HG03196 (cell line): ENCODE results near the gene LRRC39.
"Not testable (repeated sequence)": the region's sequence is repeated elsewhere in the genome, so short reads cannot be mapped to it uniquely, and the experiment has no call there.

Experiments used
- ATAC-seq: cut with Tn5 transposase; IDR thresholded peaks from one replicate; pipeline ENCODE4 v1.9.1; 2021; ENCODE audit not compliant: unreplicated experiment

The LRRC39 gene

DNA sequence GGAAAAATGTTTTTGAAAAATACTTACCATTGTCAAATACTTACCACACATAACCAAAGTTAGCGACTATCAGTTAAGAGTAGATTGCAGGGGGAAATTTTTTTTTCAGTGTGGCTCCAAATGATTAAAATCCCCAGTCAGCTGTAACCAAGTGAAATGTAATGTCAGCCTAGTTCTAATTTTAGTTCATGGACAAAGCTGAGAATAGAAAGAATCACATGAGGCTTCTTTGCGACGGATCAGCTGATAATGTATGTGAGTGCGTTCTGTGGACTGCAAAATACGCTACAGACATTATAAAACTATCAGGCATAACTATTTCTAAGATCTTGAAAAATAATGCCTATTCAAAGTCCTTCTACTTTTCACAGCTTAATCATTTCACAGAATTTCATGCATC lies at the start of gene LRRC39:
Gene LRRC39, minus strand, starts transcription at position 166 of the 400 bp plus-strand sequence. CDS start 9,740 bp downstream, outside the sequence.
- no peak for ATAC-seq

DNA sequence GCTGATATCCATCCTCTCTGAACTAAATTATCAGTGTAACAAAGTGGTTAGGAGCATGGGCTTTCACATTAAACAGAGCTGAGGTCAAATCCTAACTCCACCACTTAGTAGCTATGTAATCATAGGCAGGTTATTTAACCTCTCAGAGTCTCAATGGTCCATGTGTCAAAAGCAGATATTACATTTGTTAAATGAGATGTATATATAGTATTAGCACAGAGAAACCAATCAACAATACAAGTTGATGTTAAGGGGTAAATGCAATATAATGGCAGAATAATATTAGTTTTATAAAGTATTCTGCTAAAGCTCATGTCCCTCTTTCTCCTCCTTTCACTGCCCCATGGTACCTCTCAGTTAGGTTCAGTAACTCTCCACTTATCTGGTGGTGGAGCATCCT lies 44.4 kb upstream of the LRRC39 start:
- no peak for ATAC-seq

DNA sequence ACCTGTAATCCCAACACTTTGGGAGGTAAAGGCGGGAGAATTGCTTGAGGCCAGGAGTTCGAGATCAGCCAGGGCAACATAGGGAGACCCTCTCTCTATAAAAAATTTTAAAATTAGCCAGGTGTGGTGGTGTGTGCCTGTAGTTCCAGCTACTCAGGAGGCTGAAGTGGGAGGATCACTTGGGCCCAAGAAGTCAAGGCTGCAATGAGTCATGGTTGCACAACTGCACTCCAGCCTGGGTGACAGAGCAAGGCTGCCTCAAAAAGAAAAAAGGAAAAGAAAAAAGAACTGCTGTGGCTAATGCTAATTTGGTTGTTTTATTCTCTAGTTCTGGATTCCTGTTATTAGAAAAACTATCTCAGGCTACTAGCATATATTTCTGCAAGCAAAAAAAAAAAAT lies 41.8 kb upstream of the LRRC39 start:
- ATAC-seq = no peak

DNA sequence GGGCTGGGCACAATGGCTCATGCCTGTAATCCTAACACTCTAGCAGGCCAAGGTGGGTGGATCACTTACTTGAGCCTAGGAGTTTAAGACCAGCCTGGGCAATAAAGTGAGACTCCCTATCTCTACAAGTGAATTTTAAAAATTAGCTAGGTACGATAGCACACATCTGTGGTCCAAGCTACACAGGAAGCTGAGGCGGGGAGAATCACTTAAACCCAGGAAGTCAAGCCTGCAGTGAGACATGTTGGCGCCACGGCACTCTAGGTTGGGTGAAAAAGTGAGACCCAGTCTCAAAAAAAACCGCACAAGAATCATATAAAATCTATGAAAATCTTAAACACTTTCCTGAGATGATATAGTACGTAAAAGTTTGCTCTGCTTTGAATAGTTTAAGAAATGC lies 41.4 kb upstream of the LRRC39 start:
- ATAC-seq = no peak

DNA sequence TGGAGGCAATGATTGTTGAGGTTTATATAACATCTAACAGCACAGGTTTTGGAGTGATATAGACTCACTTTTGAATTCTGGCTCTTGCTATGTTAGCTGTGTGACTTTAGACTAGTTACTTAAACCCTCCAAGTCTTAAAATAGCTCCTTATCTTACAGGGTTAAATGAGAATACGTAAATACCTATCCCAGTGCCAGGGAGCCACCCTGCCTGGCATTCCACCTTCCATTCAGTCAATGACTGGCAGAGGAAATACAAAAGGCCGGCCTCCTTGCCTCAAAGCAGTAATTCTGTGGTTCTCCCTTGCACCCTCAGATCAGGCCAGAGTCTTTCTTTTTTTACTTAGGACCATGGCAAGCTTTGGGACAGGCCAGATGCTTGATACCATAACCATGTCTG lies 39.8 kb upstream of the LRRC39 start:
- ATAC-seq = no peak

- no peak for ATAC-seq
Measured at GRCh38 chr1:100215101-100215500, 37.0 kb upstream of the LRRC39 start.

- no peak for ATAC-seq
Measured at GRCh38 chr1:100213141-100213540, 35.1 kb upstream of the LRRC39 start.

DNA sequence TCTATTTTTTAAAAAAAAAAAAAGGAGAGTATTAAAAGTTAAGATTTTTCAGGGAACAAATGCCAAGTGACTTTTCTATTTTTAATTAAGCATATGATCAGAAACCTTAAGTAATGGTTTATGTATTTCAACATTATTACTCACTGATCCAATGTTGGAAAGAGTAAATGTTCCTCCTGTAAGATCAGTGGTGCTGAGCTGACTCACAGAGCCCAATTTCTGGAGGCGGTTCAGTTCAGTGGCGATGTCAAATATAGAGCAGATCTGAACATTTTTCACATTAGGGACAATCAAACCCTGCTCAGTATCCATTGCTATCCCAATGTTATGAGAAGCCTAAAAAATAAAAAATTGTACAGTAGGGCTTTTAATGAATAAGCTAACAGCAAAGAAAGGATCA lies 28.2 kb upstream of the LRRC39 start:
- no peak for ATAC-seq

DNA sequence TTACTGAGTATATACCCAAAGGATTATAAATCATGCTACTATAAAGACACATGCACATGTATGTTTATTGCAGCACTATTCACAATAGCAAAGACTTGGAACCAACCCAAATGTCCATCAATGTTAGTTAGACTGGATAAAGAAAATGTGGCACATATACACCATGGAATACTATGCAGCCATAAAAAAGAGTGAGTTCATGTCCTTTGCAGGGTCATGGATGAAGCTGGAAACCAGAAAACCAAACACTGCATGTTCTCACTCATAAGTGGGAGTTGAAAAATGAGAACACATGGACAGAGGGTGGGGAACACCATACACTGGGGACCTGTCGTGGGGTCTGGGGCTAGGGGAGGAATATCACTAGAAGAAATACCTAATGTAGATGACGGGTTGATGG lies 27.5 kb upstream of the LRRC39 start:
- not testable (repeated sequence) for ATAC-seq

DNA sequence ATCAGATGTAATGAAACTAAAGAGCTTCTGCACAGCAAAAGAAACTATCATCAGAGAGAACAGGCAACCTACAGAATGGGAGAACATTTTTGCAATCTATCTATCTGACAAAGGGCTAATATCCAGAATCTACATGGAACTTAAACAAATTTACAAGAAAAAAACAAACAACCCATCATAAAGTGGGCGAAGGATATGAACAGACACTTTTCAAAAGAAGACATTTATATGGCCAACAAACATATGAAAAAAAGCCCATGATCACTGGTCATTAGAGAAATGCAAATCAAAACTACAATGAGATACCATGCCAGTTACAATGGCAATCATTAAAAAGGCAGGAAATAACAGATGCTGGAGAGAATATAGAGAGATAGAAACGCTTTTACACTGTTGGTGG lies 27.0 kb upstream of the LRRC39 start:
- not testable (repeated sequence) for ATAC-seq

GRCh38 chr1:100202703-100203102 lies 24.6 kb upstream of the LRRC39 start:
- ATAC-seq = not testable (repeated sequence)

DNA sequence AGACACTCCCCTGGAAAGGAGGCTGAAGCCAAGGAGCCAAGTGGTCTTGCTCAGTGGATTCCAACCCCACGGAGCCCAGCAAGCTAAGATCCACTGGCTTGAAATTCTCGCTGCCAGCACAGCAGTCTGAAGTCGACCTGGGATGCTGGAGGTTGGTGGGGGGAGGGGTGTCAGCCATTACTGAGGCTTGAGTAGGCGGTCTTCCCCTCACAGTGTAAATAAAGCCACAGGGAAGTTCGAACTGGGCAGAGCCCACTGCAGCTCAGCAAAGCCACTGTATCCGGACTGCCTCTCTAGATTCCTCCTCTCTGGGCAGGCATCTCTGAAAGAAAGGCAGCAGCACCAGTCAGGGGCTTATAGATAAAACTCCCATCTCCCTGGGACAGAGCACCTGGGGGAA lies 22.0 kb upstream of the LRRC39 start:
- ATAC-seq = not testable (repeated sequence)

DNA sequence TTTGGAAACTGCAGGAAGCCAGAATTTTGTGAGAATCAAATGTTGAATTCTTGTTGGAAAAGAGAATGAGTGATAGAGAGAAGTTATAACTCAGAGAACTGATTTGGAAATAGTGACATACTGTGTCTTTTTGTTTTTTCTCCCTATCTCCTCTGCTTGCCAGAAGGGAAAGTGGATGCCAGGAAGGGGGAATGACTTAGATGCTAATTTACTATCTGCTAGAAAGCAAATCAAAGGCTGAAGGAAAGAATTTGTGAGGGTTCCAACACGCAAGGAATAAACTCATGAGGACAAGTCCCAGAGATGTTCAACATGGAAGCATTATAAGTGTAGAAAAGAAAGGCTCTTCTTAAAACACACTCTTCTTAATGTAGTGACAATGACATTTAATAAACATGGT lies 20.5 kb upstream of the LRRC39 start:
- no peak for ATAC-seq

GRCh38 chr1:100188617-100189016 lies 10.6 kb upstream of the LRRC39 start:
- ATAC-seq = no peak

DNA sequence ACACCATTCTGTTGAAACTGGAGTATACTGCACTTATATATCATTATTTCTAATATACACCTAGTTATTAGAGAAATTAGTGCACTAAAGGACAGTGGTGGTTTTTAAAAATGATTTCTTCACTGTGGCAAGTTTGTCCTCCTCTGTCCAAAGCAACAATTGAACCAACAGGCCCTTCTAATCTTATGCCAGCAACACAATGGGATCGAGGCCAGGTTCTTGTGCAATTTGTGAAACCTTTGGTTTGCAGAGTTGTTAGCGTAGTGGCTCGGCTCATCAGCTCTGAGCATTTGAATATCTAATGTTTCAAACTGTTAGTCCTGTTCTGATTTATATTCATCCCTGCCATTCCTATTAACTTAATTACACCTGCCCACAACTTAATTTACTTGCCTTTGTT lies 9.9 kb upstream of the LRRC39 start:
- no peak for ATAC-seq

- ATAC-seq = peak; percentile 66
Measured at GRCh38 chr1:100184536-100184935, 6.5 kb upstream of the LRRC39 start.

- no peak for ATAC-seq
Measured at GRCh38 chr1:100183370-100183769, 5.3 kb upstream of the LRRC39 start.

GRCh38 chr1:100177295-100178041 lies 588 bp downstream of the LRRC39 start:
- no peak for ATAC-seq

DNA sequence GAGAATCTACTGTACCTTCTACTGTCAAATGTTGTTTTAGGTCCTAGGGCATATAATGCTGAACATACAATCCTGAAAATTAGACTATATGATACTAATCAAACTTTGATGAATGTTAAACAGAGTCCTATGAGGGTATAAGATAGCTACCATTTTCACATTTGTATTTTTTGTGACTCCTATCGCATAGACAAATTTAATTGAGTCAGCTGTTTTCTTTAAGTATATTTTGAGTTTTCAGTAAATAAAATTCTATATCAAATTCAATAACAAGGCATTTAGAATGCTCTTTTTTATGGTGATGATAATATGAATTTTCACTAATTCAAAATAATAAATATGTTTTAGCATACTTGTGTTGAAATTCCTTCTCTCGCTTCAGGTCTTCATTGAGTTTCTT lies 10.0 kb downstream of the LRRC39 start:
- no peak for ATAC-seq

DNA sequence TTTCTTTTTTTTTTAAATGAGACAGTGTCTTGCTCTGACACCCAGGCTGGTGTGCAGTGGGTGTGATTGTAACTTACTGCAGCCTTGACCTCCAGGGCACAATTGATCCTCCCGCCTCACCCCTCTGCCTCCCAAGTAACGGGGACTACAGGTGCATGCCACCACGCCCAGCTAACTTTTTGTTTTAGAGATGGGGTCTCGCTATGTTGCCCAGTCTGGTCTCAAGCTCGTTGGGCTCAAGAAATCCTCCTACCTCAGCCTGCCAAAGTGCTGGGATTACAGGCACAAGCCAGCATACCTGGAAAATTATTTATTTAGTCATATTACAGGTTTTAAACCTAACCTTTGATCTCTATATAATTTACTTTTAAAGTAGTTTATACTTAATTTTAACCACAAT lies 13.4 kb downstream of the LRRC39 start:
- ATAC-seq = no peak

DNA sequence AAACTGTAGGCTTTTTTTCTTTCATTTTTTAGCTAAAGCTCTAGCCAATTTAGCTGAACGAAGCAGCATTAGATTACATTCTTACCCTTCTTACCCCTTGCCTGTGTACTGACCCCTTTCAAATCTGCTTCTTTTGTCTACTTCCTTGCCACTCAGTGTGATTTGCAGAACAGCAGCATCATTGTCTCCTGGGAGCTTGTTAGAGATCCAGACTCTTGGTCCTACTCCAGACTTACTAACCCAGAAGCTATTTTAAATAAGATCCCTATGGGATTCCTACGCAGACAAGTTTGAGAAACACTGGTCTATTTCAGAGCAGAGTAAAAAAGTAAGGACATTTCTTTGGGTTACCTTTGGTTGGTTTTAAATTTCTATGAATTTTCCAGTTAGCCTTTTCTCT lies 13.8 kb downstream of the LRRC39 start:
- no peak for ATAC-seq

DNA sequence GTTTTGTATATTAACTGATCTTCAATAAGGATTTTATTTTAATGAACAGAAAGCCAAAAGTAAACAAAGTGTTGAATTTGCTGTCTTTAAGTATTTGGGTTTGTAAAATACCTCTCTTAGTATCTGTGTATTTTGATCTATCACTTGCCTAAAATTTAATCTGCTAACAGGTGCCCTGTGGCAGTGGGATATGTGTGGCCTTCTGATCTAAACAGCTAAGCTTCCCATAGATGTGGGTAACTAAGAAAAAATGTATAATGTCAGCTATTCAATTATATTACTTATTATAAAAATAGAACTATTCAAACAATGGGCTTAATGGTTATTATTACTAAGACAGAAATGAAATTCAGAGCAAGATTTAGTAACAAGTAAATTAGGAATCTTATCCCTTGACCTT lies 15.2 kb downstream of the LRRC39 start:
- no peak for ATAC-seq

- ATAC-seq = no peak
Measured at GRCh38 chr1:100152271-100152670, 25.8 kb downstream of the LRRC39 start.
